Esophagus mucosa (tissue), 1 donor: ENCODE data around the gene EDAR. TPM values are rescaled to one million over a fixed set of nuclear protein-coding genes. Genes with fewer than 3 reads are reported as not detected.

Source experiments
- ATAC-seq: fragments of 200-7000 bp; cut with Tn5 transposase; one replicate; pipeline ENCODE4 v1.9.1; 2020
- total RNA-seq: library from RNA; stranded (reverse); gene quantifications from one replicate; pipeline ENCODE4 v1.2.4, GENCODE V29; 2023
- donor health status: DM: yes; HTN: yes; CAD: no.

EDAR gene
- total RNA-seq: 4.8 TPM

DNA sequence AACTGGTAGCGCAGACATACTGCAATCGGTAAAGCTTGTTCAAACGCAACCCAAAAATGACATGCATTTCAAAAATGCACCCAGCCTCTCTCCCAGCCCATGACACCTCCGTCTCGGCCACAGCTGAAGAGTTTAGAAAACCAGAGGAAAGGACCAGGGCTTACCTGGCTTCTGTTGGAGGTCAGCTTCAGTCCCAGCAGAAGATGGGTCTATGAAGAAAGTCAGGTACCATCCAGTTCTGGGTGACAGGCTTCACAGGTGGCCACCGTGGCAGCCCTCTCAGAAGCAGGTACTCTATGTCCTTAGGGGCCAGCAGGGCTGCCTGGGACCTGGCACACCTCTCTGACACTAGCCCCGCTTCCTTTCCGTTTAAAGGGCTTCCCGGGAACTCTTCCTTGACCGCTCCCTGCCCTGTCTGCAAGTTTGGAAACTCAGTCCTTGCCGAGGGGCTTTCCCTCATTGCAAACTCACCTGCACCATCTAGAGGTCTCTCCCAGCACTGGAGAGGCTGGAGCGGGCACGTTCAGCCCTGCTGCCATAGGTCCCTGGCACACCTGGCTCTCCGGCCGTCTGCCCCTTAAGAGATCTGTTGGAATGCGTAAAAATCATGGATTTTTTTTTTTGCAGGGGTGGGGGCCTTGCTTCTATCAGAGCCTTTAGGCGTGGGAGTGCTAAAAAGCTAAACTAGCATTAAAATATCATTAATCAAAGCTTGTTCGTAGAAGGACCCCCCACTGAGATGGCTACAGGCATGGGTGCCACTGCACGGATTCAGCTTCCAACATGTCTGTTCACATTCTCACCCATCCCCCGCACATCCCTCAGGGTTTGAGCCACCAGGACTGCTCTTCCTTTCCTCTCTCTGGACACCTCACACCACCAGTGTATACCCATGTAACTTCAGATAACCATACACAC lies at the start of gene EDAR:
Gene EDAR, minus strand, starts transcription at position 425 of the 918 bp plus-strand sequence. CDS start 58,206 bp downstream, outside the sequence.
- peak; percentile 92 for ATAC-seq

DNA sequence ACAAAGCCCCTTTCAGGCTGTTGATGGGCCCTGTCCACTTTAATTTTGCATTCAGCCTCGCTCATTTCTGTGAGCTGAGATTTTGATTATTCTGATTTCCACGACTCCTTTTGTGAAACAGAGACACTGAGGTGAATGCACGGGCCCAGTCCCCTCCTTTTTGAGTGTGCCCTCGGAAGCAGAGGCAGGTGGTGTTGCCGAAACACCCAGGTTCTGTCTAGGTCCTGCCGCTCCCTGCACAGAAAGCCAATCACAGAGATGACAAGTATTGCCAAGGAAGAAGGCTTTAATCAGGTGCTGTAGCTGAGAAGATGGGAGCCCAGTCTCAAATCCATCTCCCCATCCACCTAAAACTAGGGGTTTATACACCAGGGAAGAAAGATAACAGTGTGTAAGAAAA lies 44.2 kb upstream of the EDAR start:
- no peak for ATAC-seq

DNA sequence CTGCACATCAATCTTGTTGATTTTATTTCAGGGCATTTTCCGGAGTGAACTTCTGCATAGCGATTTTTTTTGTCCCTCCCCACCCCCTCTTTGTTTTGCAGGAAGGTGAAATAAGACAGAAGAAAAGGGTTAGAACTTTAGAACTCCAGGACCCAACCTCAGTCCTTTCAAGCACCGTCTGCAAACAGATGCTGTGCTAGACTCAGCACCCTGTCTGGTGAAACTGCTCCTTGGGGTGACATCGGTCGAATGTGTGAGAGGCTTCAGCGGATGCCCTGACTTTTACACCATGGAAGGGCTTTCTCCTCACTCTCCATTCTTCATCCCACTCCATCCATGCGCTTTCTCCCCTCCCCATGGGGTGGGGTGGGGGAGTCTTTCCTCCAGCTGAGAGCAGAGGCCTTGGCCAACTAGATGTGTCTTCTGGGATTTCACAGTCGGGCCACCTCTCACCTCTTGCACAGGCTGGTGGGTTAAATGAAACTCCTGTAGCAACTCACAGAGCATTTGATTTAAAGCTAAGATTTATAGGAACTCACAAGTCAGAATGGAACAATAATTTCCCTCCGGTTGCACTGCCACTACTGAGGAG lies 43.3 kb upstream of the EDAR start:
- ATAC-seq: no peak

- ATAC-seq: peak; percentile 66
Measured at GRCh38 chr2:109031476-109032228, 42.6 kb upstream of the EDAR start.

- ATAC-seq: no peak
Measured at GRCh38 chr2:109030870-109031475, 42.0 kb upstream of the EDAR start.

DNA sequence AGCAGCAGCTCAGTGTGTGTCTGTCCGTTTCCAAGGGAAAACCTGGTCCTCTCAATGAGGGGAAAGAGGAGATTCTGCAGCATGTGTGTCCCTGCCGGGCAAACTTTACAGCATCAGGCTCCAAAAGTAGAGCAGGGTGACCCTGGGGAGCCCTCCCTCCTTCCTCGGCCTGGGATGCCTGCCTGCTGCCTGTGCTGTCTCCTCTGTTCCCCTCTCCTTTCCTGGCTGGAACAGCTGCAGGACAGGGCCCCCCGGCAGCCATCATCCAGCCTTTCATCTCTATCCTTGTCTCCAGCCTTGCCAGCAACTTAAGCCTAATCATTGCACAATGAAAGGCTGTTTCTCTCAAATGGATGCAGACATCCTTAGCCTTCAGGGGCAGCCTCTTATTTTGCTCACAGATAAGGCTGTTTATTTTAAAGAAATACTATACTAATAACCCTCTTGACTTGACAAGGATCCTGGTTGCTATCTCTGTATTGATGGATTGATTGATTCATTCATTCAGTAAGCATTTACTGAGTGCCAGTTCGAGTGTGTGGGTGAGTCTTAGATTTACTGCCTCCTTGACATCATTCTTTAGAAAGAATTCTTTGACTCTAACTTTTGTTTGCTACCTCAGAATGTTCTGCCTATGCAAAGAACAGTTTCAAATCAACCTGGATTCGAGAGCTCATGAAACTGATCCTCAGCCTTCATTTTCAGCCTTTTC lies 40.6 kb upstream of the EDAR start:
- no peak for ATAC-seq

- ATAC-seq: no peak
Measured at GRCh38 chr2:109028738-109029489, 39.9 kb upstream of the EDAR start.

- peak; percentile 7 for ATAC-seq
Measured at GRCh38 chr2:109028277-109028676, 39.3 kb upstream of the EDAR start.

DNA sequence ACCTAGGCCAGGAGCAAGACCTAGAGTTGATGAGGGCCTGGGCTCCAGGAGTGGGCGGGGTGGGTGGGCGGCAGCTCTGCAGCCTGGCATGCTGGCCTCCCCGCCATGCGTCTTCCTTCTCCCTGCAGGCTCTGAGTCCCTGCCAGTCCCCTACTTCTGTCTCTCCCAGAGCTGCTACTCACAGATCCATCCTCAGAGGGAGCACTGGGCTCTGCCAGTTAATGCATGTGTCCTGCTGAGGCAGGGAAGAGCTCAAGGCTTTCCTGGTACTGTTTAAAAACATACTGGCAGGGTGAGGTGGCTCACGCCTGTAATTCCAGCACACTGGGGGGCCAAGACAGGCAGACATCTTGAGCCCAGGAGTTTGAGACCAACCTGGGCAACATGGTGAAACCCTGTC lies 38.7 kb upstream of the EDAR start:
- no peak for ATAC-seq

DNA sequence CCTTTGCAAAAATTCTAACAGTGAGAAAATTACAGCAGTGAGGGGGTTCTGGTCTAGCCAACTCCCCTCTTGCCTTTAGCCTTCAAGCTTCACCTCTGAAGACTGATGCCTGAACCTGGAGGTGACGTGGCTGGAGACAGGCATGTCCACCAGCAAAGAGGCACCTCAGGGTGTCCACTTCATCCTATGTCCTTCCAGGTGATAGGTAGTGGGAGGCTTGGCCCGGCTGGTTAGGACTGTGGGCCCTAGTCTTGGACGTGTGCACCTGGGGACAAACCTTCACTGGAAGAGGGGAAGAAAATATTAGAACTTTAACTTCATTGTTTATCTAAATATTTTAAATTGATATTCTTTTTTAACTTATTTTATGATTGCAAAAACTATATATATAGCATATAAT lies 35.5 kb upstream of the EDAR start:
- no peak for ATAC-seq

DNA sequence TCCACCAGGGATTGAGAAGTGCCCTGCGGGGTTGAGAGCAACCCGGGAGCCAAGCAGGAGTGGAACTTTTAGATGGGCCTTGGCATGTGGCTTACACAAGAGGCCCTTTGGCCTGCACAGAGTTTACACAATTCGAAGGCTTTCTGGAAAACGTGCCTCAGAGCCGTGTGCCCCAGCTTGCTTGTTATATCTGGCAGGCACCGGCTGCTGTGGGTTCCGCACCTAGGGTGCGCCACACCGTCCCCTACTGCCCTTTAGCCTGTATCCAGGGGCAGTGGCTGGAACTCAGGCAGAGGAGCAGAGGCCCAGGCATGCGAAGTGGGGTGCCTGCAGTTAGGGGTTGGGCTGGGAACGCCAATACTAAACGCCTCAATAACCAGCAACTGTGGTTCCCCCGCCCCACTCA lies 32.9 kb upstream of the EDAR start:
- peak; percentile 18 for ATAC-seq

GRCh38 chr2:109020217-109020637 lies 31.2 kb upstream of the EDAR start:
- no peak for ATAC-seq

GRCh38 chr2:109018452-109018851 lies 29.4 kb upstream of the EDAR start:
- no peak for ATAC-seq

DNA sequence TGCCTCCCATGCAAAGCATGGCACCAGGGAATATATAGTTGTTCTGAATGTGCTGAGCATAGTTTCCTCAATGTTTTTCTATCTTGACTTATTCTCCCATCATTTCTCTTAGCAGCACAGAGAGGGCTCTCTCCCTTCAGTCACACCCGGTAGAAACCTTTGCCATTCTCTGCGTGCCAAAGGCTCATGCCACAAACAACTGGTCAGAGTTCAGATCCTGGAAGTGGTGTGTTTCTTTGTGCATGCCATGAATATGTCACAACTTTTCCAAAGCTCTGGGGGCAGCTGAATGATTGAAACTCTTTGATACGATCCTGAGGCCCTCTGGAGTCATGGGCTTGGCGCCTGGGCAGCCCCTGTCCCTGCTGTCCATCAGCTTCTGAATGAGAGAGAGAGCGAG lies 28.0 kb upstream of the EDAR start:
- ATAC-seq: no peak

DNA sequence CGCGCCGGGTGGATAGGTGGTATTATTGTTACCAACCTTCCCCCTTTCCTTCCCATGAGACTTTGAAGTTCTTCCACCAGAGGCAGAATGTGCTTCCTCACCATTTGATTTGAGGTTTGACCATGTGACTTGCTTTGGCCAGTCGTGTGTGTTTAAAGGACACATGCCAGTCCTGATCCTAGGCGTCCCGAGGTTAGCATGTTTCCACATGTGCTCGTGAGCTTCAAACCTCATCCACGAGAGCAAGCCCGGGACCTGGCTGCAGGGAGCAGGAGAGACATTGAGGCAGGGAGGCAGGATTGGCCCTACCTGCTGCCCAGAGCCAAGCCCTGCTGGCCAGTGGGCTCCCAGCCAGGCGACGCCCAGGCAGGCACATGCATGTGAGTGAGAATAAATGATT lies 27.4 kb upstream of the EDAR start:
- ATAC-seq: no peak

DNA sequence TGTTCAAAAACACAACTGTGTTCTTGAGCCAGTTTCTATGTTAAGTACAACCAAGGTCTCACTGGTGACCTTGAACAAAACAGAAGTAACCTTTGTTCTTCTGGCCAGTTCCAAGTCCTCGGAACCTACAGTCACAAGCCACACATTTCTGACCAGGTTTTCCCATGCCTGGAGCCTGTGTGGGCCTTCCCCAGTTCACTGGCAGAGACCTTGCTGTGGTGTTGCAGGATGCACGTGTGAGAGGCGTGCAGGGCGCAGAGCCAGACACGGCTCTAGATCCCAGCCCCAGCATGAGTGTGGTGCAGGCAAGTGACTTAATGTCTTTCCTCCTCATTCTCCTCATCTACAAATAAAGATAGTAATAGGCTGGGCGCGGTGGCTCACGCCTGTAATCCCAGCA lies 25.5 kb upstream of the EDAR start:
- ATAC-seq: no peak

GRCh38 chr2:109013051-109013450 lies 24.0 kb upstream of the EDAR start:
- ATAC-seq: peak; percentile 52

DNA sequence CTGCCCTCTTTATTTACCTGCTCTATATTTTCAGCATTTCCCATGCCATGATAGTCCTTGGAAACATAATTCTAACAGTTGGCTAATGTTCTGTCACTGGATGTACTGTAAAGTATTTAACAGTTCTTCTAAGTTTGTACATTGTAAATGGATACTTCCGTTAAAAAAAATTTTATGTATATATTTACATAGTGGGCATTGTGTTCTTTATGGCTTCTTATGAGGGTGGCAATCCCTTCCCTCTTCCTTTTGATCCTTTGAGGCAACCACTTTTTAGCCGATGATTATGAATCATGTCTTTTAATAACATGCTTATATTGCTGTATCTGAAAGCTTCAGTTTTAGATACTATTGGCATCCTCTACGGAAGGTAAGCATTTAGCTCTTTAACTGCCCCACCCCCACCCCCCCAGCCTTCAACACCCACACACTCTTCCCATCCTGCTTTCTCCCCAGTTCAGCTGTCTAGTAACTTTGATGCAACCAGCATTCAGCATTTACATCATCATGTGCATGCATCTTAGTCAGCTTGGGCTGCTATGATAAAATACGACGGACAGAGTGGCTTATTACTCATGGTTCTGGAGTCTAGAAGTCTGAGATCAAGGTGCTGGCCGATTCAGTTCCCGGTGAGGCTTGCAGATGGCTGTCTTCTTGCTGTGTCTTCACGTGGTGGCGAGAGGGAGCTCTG lies 21.0 kb upstream of the EDAR start:
- no peak for ATAC-seq

DNA sequence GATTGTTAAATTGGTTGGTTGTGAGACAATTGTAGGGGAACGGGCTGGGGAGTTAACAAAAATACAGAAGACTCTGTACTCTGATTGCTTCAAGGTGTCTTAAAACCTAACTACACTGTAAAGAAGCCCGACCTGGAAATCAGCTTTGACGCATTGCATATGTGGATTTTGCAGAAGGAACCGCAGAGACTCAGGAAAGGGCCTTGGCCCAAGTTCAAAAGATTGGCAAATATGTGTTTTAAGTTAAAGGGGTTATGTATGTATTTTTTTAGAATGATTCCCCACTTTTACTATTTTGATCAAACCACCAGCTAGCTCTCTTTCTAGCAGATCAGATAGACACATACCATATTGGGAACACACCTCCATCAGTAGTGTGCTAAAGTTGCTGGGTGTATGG lies 18.0 kb upstream of the EDAR start:
- no peak for ATAC-seq

GRCh38 chr2:109005686-109006204 lies 16.7 kb upstream of the EDAR start:
- ATAC-seq: no peak

DNA sequence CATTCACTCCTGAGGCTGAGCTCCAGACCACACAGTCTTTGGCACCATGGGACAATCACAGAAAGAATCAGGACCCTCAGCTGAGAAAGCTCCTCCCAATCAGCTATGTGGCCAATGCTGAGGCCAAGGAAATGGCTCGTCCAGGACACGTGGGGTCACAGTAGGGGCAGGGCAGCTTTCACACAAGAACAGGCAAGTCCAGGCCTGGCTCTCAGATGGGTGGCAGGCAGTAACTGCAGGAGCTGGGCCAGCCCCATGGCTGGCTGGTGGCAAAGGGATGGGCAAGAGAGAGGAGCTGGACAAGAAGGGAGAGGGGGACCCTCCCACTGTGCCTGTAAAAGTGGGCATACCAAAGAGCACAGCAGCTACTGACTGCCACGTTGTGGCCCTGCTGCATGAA lies 12.2 kb upstream of the EDAR start:
- ATAC-seq: peak; percentile 78
